DLD1 (cell line): ENCODE data around the gene MTF1.

Experiments
- in situ Hi-C: cut with HindIII; loops from 2 replicates; pipeline ENCODE4 v1.10.0; 2017; ENCODE audit warnings: low sequenced_read_pairs

MTF1 gene

GRCh38 chr1:37868466-37868865, 9.1 kb upstream of the MTF1 start:
- in situ Hi-C loops: no loop called here

DNA sequence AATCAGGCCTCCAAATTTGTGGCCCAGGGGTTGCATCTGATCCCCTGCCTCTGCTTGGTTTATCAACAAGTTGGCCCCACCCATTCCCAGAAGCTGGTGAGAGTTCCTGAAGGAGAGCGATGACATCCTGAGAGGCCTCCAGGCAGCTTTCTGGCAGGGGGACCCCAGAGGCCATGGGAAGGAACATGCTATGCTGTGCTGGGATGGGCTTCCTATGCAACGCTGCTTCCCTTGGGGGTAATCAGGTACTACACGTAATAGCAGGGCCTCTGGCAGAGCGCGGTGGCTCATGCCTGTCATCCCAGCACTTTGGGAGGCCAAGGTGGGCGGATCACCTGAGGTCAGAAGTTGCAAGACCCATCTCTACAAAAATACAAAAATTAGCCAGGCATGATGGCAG, 8.4 kb upstream of the MTF1 start:
- in situ Hi-C loops: no loop called here

DNA sequence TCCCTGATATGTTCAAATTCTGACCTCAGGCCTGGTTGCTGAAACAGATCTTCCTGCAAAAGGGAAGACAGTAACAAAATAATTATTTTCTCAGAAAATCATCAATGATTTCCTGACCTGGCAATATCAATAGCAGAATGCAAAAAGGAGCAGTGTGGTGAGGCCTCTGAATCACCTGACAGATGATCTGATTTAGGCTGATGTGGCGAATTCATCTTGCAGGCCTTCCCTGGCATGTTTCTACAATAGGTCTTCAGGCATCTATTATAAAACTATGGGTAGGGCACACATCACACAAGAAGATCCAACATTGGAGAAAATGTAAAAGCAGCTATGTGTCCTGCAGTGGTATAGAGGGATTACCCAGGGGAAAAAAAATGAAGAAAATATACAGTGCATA, 7.1 kb upstream of the MTF1 start:
- in situ Hi-C loops: no loop called here

- in situ Hi-C loops: no loop called here
Observed at GRCh38 chr1:37865348-37866120, 6.1 kb upstream of the MTF1 start.

DNA sequence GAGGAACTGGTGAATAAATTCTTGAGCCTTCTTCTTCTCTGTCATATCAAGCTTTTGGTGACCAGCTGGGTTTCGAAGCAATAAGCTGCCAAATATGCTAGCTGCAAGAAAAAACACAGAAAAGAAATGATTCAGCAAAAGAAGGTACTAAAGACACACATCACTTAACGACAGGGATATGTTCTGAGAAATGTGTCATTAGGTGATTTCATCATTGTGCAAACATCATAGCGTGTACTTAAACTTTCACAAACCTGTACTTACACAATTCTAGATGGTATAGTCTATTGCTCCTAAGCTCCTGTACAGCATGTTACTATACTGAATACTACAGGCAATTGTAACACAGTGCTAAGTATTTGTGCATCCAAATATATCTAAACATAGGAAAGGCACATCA, 2.9 kb upstream of the MTF1 start:
- in situ Hi-C loops: no loop called here

GRCh38 chr1:37861151-37861550, 1.8 kb upstream of the MTF1 start:
- in situ Hi-C loops: no loop called here

DNA sequence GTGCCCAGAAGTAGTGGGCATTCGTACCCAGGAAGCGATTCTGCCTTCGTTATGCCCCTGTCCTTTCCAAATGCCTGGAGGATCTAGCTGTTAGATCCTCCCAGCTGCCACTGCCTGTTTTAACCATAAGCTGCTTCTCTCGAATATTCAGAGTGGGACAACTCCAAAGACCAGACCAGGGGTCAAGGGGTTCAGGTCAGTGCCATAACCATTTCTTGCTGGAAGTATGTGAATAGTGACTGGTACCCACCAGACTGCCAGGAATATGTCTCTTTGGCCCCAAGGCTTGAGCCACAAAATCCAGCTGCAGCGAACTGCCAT, 914 bp upstream of the MTF1 start:
- in situ Hi-C loops: no loop called here

- in situ Hi-C loops: no loop called here
Observed at GRCh38 chr1:37858931-37859506, 373 bp downstream of the MTF1 start.

- in situ Hi-C loops: no loop called here
Observed at GRCh38 chr1:37854406-37854805, 5.0 kb downstream of the MTF1 start.

DNA sequence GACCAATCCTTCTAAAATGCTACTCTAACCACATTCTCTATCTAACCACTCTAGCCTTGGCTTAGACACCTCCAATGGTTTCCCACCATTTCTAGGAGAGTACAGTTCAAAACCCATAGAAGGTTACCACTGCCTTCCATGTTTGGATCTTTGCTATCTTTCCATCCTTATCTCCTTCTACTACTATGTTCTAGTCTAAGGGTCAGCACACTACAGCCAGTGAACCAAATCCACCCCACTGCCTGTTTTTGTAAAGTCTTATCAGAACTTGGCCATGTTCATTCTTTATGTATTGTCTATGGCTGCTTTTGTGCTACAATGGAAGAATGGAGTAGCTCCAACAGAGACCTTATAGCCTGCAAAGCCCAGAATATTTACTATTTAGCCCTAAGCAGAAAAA, 6.2 kb downstream of the MTF1 start:
- in situ Hi-C loops: no loop called here

DNA sequence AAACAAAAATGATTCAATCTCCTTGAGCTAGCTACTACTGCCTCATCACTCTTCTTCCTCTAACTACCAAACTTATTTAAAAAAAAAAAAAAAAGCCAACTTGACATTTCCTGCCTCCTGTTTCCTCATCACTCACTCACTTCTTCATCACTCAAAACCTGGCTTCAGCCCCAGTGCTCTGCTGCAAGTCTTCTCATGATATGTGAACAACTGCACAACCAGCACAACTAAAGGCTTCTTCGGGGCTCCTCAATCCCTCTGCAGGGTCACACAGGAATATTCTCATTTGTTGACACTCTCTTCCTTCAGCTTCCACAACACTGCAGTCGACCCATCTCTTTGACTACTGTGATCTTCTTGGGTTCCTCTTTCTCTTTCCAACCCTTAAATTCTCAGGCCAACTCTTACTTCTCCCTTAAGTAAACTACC, 7.6 kb downstream of the MTF1 start:
- in situ Hi-C loops: no loop called here

- in situ Hi-C loops: no loop called here
Observed at GRCh38 chr1:37851262-37851661, 8.1 kb downstream of the MTF1 start.

- in situ Hi-C loops: no loop called here
Observed at GRCh38 chr1:37850352-37850955, 8.9 kb downstream of the MTF1 start.

DNA sequence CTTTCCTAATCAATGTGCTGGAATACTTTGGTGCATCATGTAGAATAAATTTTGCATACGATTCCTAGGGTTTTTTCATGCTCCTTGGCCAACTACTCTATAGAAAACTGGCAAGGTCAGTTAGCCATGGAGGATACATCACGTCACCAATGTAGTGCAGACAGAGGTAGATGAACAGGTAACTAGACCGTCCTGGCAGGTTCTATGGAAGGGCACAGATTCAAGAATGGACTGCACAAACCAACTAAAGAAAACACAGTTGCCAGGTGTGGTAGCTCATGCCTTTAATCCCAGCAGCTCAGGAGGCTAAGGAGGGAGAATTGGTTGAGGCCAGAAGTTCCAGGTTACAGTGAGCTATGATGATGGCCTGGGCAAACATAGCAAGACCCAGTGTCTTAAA, 9.9 kb downstream of the MTF1 start:
- in situ Hi-C loops: no loop called here

DNA sequence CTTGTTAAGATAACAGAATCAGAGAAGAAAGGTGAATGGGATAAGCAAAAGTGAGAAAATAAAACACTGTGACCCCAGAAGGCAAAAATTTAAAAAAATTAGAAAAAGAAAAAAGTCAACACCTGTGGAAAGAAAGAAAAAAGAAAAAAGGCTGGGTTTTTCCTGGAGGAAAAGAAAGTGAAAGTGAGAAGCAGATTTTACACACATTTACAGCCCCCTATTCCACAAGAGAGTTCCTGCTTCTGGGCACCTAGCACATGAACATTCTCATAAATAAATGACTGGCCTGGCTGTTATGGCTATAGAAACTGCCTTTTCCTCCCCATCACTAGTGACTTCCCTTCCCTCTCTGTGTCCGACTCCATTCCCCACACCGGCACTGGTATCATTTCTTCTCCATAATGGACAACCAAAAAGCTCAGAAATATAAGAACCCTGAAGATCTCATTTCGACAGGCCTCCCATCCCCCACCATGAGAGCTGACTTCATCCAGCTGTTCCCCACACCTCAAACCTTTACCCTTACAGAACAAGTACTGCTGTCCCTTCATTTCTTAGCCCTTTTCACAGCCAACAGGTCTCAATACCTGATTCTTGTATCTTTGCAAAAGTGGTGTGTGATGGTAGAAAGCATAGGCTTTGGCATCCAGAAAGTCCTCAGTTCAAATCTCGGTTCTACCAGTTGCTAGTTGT, 12.6 kb downstream of the MTF1 start:
- in situ Hi-C loops: no loop called here

DNA sequence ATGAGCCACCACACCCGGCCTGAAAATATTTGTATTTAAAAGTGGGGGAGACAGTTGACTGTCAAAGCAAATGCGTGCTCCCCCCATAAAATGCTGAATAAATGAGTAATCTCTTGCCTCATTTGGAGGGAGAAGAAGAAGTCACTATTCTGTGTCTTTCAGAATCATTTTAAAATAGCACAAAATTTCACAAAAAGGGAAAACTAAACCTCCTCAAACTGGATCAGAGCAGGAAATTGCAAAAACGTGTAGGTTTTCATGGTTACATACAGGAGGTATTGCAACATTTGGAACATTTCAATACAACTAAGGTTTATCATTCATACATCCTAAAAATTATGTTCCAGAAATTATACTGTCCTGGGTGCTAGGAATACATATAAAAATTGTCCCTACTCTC, 13.6 kb downstream of the MTF1 start:
- in situ Hi-C loops: no loop called here

DNA sequence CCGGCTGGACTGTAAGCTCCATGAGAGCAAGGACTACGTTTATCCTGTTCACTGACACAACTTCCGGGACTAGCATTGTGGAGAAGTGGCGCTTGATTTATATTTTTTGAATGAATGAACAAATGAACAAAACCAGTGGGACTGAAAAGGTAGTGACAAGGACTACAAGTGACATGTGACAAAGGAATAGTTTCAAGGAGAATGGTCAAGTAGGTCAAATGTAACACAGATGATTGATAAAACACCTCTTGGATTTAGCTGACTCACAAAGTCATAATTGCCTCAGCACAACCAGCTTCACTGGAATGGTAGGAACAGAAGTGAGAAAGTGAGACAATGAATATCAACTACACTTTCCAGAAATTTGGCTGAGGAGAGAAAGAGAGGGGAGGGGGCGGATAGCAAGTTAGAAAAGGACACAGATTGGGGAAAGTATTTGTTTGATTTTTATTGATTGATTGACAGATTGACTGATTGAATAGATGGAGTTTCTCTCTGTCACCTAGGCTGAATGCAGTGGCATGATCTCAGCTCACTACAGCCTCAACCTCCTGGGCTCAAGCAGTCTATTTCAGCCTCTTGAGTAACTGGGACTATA, 14.2 kb downstream of the MTF1 start:
- in situ Hi-C loops: no loop called here

- in situ Hi-C loops: no loop called here
Observed at GRCh38 chr1:37844536-37844935, 14.9 kb downstream of the MTF1 start.

DNA sequence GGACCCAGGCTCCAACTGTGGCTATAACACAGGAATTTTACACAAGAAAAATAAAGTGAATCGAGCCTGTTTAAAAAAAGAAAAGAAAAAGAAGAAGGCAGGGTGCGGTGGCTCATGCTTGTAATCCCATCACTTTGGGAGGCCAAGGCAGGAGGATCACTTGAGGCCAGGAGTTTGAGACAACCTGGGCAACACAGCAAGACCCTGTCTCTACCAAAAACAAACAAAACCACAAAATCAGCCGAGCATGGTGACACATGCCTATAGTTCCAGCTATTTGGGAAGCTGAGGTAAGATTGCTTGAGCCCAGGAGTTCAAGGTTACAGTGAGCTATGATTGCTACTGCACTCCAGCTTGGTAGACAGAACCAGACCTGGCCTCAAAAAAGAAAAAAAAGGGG, 17.7 kb downstream of the MTF1 start:
- in situ Hi-C loops: no loop called here

GRCh38 chr1:37840711-37841110, 18.7 kb downstream of the MTF1 start:
- in situ Hi-C loops: no loop called here

- in situ Hi-C loops: no loop called here
Observed at GRCh38 chr1:37839676-37840075, 19.7 kb downstream of the MTF1 start.

- in situ Hi-C loops: no loop called here
Observed at GRCh38 chr1:37836788-37837187, 22.6 kb downstream of the MTF1 start.
